Retinal pigment epithelial cell (primary cell): ENCODE results near the gene YJU2.

Experiments
- DNase-seq: peaks from one replicate; pipeline ENCODE4 v3.0.0-alpha.2; 2010; ENCODE audit warnings: low read depth
- H3K4me3 ChIP-seq: 2 replicates; pipeline ENCODE4 v1.5.1; 2011; ENCODE audit warnings: mild to moderate bottlenecking, low read length, control low read depth, moderate library complexity
- CTCF ChIP-seq: conservative IDR thresholded peaks from 2 replicates; pipeline ENCODE4 v1.5.1; 2011; ENCODE audit warnings: low read depth, low read length, control low read depth, inconsistent platforms

Gene YJU2

DNA sequence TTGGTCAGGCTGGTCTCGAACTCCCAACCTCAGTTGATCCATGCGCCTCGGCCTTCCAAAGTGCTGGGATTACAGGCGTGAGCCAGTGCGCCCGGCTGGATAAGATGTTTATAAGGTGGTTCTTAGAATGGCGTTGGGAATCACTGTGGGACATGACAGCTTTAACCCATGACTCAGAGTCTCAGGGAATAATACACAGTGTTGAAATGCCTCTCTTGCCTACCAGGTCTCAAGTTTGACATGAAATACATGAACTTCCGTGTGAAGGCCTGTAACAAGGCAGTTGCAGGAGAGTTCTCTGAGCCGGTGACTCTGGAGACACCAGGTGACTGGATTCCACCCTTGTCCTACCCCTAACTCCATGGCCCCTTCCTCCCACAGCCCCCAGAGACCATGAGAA is 70.1 kb downstream of the YJU2 start:
- no peak overlapping the region for H3K4me3 ChIP-seq
- DNase-seq = no peak
- no peak for TF ChIP-seq CTCF

DNA sequence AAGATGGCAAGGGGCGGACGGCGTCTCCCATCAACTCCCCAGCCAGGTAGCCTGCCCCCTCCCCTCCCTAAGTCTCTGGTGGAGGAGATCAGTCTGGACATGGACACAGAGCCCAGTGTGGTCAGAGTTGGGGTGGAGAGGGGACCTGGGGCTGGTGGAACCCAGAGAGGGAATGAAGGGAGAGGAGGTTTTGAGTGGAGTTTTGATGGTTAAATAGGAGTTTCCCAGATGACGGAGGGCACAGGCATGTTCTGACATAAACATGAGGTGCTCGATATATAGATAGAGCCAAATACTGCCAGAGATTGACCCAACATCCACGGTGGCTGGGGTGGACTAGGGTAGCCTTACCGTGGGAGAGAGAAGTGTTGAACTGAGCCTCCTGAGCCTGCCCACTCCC is 71.6 kb downstream of the YJU2 start:
- no peak for TF ChIP-seq CTCF
- H3K4me3 ChIP-seq = no peak overlapping the region
- DNase-seq = no peak
